Left forelimb (tissue), 1 donor: ENCODE measurements around the gene ENOSF1.
"Not testable (repeated sequence)": the region's sequence is repeated elsewhere in the genome, so short reads cannot be mapped to it uniquely, and the experiment has no call there.

Experiments used
- DNase-seq: peaks from one replicate; pipeline ENCODE4 v3.0.0-alpha.2; 2018; ENCODE audit warnings: low spot score

Gene ENOSF1

DNA sequence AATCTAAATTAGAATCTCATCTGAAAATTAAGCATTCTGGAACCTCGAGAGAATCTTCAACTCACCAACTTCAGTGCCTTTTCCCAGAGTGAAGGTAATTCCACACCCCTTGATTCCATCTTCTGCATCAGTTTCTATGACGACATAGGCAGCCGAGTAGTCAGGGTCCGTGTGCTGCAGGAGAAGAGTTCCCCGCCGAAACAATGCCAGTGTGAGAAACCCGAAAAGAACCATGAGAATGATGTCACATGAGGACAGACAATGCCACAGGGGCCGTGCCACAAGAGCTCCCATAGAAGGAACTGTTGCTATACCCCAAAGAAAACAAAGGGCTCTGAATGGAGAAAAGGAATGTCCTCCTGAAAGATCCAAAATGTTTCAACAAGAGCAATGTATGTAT, 6.0 kb downstream of the ENOSF1 start:
- DNase-seq: no peak

DNA sequence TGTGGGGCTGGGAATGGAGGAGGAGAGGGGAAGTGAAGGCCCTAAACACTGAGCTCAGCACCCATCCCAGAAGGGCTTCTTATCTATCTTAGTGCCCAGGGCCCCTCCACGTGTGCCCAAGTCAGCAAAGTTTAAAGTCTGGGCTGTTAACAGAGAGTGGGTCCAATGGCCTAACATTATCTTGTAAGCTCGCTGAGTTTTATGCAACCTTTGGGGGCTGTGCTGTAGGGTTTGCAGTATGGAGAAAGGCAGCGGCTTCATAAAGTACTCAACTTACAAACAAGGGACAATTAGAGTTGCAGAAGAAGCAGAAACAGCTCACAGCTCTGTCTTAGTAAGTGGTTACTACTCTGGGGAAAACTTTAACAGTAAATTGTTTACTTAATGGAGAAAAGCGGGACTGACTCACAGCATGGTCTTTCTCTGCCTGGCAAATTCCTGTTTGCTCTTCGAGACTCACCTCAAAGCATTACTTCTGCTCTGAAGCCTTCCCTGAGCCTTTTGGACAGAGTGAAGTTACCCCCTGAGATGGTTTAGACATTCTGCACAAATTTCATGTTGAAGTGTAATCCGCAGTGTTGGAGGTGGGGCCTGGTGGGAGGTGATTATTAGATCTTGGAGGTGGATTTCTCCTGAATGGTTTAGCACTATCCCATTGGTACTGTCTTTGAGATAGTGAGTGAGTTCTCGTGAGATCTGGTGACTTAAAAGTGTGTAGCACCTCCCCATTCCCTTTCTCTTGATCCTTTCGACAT, 9.0 kb downstream of the ENOSF1 start:
- DNase-seq: no peak

DNA sequence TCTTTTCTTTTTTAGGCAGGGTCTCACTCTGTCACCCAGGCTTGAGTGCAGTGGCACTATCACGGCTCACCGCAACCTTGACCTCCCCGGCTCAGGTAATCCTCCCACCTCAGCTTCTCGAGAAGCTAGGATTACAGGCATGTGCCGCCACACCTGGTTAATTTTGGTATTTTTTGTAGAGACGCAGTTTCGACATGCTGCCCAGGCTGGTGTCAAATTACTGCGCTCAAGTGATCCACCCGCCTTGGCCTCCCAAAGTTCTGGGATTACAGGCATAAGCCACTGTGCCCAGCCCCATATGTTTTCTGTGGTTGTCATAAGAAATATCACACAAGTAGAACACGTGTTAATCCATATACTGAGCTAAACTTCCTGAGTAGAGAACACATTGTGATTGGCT, 14.6 kb downstream of the ENOSF1 start:
- no peak for DNase-seq

DNA sequence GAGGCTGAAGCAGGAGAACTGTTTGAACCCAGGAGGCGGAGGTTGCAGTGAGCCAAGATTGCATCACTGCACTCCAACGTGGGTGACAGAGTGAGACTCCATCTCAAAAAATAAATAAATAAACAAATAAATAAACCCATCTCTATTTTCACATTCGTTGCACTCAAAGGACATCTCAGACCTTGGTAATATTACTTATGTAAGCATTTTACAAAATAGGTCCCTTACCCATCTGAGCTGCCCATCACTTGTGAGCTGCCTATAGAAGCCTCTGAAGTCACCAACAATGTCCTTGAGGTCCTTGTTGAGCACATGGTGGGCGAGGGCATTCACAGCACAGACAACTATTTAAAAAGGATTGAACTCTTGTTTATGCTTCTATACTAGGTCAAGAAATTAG, 15.4 kb downstream of the ENOSF1 start:
- DNase-seq: no peak

DNA sequence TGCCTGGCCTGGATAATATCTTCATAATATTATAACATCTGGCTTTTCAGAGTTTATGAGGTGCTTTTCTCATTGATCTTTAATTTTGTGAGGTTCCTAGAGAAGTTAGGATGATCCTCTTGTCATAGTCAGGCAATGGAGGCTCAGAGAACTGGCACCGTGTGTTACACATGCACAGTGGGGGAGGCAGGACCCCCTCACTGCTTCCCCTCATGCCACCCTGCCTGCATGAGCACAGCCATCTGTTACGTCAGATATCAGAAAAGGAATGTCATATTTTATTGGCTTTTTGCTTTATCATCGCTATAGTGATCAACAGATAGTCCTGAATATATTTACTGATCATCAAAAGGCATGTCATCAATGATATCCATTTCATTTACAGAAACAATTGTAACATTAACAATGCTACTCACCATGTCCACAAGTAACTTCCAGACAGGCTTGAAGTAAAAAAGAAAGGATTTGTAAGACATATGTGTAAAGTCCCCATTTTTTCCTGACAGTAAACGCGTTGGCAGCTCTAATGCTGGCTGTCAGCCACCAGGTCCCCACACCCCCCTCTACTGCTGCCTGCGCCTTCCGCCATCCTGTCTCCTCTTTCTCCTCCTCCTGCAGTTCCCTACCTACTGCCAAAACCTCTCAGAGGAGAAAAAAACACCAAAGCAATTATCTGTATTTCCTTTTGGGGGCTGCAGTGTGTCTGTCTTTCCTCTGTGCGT, 18.8 kb downstream of the ENOSF1 start:
- DNase-seq: no peak

DNA sequence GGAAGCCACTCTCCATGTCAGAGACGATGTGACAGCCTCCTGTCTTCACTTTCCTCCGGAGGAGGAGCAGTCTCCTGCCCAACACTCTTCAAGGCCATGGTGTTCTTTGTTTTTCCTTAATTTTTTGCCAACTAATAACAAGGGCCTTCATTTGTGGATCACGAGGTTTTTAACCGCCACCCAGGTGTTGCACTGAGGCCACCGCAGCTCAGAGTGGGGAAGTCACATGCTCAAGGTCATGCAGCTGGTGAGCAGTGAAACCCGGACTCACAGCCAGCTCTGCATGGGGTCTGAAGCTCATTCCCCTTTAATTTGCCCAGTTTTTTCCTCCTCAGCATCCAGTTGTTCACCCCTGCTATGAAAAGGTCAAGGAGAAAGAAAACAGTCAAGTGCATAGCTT, 19.6 kb downstream of the ENOSF1 start:
- DNase-seq: no peak

DNA sequence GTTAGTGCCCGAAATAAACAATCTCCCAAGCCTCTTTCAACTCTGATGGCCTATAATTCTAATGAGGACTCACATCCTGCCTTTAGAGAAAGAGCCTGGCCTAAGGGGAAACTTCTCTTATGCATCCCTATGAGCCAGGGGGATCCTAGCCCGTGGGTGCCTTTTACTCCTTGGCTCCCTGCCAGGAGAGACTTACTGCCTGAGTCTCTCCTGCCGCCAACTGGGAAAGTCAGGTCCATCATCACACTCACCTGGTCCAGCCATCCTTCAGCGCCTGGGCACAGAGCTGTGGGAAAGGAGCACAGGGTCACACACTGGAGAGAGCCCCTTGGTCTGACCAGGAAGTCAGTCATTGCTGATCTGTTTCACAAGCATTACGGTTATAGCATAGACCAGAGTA, 24.1 kb downstream of the ENOSF1 start:
- DNase-seq: no peak

DNA sequence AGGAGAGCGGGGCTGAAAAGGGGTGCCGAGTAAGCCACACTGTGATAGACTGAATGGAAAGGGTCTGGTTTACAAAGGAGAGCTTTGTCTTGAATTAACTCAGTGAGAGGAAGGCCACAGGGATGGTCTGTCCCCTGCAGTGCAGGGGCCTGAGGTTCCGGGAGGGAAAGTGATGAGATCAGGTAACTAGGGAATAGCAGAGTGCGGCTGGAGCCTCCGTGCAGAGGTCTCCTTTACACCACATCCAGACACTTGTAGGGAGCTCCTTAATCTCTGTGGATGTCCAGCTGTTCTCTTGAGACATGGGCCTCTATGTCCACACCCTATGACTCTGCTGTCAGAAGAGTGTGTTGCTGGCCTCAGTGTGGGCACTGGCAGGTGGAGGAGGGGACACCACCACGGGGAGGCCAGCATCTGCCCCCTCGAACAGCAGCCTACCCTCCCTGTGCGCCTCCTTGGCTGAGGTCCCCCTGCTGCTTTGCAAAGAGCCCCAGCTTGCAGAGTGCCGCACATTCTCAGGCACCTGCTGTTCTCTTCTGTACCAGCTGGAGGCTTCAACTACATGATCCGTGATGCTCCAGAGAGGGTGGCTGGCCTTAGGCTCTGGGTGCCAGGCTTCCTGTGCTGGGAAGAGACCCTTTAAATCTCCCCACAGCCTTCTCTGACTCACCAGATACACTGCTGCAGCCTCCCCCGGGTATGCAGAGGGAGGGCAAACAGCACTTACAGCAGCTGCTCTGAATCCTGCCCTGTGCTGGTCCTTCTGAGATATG, 25.9 kb downstream of the ENOSF1 start:
- no peak for DNase-seq

DNA sequence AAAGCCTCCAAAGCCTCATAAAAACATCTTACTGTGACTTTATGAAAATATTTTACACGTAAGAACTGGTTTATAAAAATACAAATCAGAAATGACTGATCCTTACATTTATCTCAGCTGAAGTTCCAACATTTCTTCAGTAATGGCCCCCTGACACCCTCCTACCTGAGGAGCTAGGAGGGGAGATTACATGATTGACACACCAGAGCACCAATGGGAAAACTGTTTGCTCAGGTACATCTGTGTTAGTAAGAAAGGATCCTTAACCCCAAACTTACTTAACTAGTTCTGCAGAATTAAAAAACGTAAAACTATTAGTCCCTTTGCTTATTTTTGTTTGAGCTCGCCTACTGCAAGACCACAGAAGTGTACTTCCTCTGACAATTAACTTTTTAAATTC, 27.0 kb downstream of the ENOSF1 start:
- no peak for DNase-seq

DNA sequence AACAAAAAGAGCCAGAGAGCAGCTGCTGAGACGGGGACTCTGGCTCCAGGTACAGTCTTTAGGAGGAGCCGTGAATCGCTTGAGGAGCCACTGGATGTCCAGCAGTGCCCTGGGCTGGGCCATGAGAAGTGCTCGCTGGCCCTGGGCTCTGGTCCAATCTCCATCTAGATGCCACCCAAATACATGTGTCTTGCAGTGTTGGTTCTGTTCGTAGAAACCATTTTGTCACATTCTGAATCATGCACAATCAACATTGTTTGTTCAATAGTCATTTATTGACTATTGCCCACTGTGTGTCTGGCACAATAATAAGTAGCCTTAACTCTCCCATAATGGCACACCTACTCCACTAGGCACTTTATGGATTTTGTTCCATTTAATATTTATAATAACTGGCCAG, 28.9 kb downstream of the ENOSF1 start:
- no peak for DNase-seq

DNA sequence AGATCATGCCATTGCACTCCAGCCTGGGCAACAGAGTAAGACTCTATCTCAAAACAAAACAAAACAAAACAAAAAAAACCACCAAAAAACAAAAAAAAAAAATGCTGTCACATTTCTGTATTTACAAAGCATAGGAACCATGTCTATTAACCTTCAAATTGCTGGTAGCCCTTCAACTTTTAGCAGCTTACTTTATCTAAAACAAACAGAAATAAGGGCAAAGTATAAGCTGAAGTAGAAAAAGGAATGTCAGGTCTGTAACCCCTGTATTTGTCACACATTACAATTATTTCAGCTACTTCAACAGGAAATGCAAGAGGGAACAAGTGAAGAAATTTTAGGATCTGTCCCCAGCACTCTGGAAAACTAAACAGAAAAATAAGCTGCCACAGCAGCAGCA, 29.6 kb downstream of the ENOSF1 start:
- DNase-seq: no peak

DNA sequence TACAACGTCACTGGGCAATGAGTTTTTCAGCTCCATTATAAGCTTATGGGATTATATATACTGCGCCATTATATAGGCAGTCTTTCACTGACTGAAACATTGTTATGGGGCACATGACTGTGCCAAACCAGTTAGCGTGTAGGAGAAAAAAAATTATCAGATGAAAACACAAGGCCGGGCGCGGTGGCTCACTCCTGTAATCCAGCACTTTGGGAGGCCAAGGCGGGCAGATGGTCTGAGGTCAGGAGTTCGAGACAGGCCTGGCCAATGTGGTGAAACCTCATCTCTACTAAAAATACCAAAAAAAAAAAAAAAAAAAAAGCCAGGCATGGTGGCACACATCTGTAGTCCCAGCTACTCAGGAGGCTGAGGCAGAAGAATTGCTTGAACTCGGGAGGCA, 30.0 kb downstream of the ENOSF1 start:
- not testable (repeated sequence) for DNase-seq

DNA sequence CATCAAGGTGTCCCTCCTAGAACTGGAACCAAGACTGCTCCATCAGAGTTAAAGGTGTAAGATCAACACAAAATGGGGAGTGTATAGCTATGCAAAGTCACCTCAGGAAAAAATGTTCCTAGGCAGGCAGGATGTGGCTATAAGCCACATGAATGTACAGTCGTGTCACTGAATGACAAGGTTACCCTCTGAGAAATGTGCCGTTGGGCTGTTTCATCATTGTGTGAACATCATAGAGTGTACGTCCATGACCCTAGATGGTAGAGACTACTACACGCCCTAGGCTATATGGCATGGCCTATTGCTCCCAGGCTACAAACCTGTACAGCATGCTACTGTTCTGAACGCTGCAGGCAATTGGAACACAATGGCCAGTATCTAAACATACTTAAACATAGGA, 30.4 kb downstream of the ENOSF1 start:
- DNase-seq: no peak

DNA sequence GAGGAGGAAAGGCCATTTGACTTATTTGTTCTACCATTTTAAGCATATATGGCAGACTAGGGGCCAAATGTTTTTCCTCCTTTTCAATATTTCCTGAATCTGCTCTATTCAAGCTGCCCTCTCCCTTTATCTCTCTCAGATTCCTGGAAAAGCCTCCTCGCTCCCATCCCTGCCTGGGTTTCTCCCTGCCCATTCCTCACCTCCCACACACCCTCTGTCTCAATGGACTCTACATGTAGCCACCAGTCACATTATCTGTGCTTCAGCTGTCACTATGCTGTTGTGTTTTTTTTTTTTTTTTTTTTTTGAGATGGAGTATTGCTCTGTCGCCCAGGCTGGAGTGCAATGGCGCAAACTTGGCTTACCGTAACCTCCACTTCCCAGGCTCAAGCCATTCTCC, 32.0 kb downstream of the ENOSF1 start:
- no peak for DNase-seq

DNA sequence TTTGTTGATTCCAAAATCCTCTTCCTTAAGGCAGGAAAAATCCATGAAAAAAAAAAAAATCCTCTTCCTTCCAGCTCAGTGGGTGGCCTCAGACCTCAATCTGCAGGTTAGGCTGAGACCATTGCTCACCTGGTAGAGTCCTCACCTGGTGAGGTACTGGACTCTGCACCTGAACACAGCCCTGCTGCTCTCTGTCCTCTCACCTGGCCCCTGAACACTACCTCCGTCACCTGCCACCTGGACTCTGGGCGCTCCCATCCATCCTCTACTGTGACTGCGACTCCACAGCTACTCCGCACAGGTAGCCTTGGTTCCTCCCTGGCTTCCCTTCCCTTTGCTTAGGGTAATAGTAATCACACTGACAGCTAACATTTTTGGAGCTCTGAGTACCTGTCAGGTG, 32.9 kb downstream of the ENOSF1 start:
- no peak for DNase-seq

DNA sequence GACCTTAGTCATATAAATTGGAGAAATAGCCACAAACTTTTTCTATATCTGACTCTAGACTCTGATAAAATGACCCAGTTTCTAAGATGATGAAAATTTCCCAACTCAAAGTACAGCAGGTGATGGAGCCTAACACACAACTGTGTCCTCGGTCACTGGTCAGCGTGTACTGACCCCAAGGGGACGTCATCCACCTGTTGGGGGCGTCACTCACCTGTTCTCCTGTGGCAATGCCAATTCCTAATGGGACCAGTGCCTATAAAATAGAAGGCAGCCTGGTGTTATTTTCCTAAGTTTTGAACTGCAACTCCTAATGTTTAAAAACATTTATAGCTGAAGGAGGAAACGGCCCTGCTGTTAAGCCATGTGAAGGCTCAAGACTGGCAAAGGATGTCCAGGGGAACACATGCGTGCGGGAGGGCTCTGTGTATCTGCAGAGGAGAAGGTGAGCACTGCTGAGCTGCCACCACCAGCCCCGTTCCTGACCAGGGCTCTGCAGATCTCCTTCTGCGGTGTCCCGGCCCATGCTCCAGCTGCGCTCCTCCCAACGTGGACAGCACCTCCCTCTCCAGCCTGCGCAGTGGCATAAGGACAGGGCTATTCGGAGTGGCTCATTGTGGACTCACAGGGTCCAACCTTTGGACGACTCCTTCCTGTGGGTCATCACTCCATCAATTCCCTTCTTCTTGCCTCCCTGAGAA, 33.8 kb downstream of the ENOSF1 start:
- no peak for DNase-seq

DNA sequence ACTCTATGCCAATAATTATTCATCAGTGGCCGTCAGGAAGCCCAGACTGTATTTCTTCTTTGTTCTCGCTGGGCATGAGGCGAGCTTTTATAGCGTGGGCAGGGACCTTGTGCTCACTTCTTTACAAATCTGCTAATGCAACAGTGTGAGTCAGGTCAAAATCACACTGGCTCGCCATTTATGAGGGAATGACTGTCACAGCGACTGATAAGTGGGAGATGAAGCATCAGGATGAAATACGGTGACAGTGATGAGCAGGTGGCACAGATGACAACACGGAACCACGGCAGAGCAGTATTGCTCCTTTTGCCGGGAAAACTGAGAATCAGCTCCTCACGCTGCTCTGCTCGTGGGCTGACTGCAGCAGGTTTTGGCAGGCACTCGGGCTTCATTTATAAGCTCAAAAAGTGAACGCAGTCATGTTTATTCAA, 34.5 kb downstream of the ENOSF1 start:
- DNase-seq: no peak

DNA sequence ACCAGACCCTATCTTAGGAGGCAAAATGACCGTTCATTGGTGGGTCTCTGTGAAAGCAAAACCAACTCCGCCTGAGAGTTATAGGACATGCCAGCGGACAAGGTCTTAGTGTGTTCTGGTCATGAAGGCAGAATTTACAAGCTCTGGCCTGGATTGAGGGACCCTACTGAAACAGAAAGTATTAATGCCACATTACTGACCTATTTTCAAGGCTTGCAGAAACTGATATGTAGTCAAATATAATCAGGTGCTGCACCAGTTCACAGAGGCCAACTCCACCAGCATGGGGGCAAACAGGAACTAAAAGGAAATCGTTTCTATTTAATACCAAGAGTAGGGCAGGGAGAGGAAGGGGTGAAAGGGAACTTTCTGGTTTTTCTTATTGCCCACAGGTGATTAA, 35.3 kb downstream of the ENOSF1 start:
- DNase-seq: no peak

DNA sequence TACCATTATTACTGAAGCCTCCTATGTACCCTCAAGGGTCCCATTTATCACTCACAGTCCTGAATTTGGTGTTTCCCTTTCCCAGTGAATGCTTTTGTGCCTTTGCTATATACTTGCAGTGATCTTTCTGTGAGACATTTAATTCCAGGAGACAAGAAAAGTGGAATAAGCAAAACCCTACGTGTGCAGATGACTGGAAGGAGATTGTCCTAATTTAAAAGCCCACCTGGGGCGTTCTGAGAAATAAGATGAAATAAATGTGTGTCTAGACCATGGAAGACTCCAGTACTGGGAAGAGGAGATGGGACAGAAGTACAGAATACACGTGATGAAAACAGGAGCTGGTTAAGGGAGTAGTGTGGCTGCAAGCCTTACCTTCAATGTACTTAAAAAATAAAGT, 35.7 kb downstream of the ENOSF1 start:
- DNase-seq: no peak

DNA sequence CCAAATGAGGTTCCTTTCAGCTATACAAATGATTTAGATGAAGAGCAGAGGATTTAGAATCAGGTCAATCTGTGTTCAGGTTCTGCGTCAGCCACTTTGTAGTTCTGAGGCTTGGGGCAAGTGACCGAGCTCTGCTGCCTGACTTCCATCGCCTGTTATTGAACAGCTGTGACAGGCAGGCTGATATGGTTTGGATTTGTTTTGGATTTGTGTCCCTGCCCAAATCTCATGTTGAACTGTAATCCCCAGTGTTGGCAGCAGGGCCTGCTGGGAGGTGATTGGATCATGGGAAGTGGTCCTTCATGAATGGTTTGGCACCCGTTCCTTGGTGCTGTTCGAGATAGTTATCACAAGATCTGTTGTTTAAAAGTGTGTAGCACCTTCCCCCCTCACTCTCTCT, 36.4 kb downstream of the ENOSF1 start:
- DNase-seq: no peak

DNA sequence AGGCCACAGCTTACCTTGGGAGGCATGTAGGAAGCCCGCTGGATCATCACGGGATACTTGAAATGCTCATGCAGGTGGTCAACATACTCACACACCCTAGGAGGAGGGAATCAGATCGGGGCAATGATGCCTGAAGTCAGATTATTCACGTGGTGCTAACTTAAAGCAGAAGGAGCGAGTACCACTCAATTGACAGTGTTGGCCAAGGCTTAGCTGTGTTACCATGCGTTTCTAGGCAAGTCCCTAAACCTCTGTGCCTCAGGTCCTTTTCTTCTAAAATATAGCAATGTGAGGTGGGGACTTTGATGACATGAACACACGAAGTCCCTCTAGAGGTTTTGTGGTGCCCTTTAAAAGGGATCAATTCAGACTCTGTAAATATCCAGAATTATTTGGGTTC, 37.1 kb downstream of the ENOSF1 start:
- DNase-seq: no peak

DNA sequence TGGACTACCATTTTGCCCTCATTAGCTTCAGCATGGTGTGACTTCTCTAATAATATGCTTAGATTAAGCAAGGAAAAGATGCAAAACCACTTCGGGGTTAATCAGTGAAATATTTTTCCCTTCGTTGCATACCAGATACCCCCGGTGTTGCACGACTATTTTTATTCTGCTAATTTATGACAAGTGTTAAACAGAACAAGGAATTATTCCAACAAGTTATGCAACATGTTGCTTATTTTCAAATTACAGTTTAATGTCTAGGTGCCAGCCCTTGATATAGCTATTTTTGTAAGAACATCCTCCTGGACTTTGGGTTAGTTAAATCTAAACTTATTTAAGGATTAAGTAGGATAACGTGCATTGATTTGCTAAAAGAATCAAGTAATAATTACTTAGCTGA, 38.7 kb downstream of the ENOSF1 start:
- no peak for DNase-seq
